ENCODE data around the gene TRIM67.

Gene TRIM67

GRCh38 chr1:231151811-231152210 lies 10.0 kb upstream of the TRIM67 start:
- CTCF ChIA-PET: interaction anchor here (0.6 to 0.8 kb wide), 3 partner anchors 15 to 235 kb away, joined by 3 read pairs; no protein-coding TSS in a partner anchor
- Histone ChIP-seq H3K36me3 (ENCODE audit: control insufficient read depth in 2 of 2, insufficient read depth in 1 of 2, low read length in 2 of 2) (no peaks in the 10 kb centered on the region), H3K4me1 (ENCODE audit: control insufficient read depth, insufficient read depth, low read length) (no peaks in the 10 kb centered on the region), H3K9me3 (ENCODE audit: control insufficient read depth, insufficient read depth, low read depth, low read length) (no peaks in the 10 kb centered on the region), H3K4me3 (ENCODE audit: low read depth, low read length) (no peak overlapping the region), H3K27ac (ENCODE audit: extremely low read depth, low read depth, low read length) (no peak overlapping the region)
- no peak for TF ChIP-seq HIC1 (tag by site-specific recombination; IDR thresholded peaks at IDR 0.05)
- no peak for TF ChIP-seq ZNF488 (tag by site-specific recombination; IDR thresholded peaks at IDR 0.05)
- TF ChIP-seq ZNF148 (tag by site-specific recombination; IDR thresholded peaks at IDR 0.05; ENCODE audit: borderline replicate concordance): no peak
- TF ChIP-seq ZNF280C (tag by site-specific recombination; IDR thresholded peaks at IDR 0.05): no peak
- TF ChIP-seq ZNF248 (tag by site-specific recombination; IDR thresholded peaks at IDR 0.05): no peak
- no peak for TF ChIP-seq ZNF239 (tag by site-specific recombination; IDR thresholded peaks at IDR 0.05)
- no peak for TF ChIP-seq ZNF23 (tag by site-specific recombination; IDR thresholded peaks at IDR 0.05; ENCODE audit: borderline replicate concordance)
- POLR2A ChIA-PET: no interaction called here

- CTCF ChIA-PET: interaction anchor here (0.9 to 1.3 kb wide), 3 partner anchors 13 to 237 kb away, joined by 3 to 4 read pairs (median 3); no protein-coding TSS in a partner anchor
- no peak overlapping the region for H3K4me3 ChIP-seq (ENCODE audit: low read depth, low read length)
- no peaks in the 10 kb centered on the region for H3K9me3 ChIP-seq (ENCODE audit: control insufficient read depth, insufficient read depth, low read depth, low read length)
- TF ChIP-seq ZNF654 (tag by site-specific recombination; IDR thresholded peaks at IDR 0.05; ENCODE audit: low read depth) (no peak), ZNF169 (tag by site-specific recombination; IDR thresholded peaks at IDR 0.05) (no peak), TCF7L2 (IDR thresholded peaks at IDR 0.05; ENCODE audit: borderline replicate concordance, low read depth, low read length) (no peak)
- H3K27ac ChIP-seq (ENCODE audit: extremely low read depth, low read depth, low read length): no peak overlapping the region
- POLR2A ChIA-PET: no interaction called here
- no peaks in the 10 kb centered on the region for H3K4me1 ChIP-seq (ENCODE audit: control insufficient read depth, insufficient read depth, low read length)
- H3K36me3 ChIP-seq (ENCODE audit: control insufficient read depth in 2 of 2, insufficient read depth in 1 of 2, low read length in 2 of 2): no peaks in the 10 kb centered on the region
Measured at GRCh38 chr1:231153726-231154125, 8.1 kb upstream of the TRIM67 start.

- Histone ChIP-seq H3K36me3 (ENCODE audit: control insufficient read depth in 2 of 2, insufficient read depth in 1 of 2, low read length in 2 of 2) (no peaks in the 10 kb centered on the region), H3K9me3 (ENCODE audit: control insufficient read depth, insufficient read depth, low read depth, low read length) (no peaks in the 10 kb centered on the region), H3K4me3 (ENCODE audit: low read depth, low read length) (no peak overlapping the region), H3K27ac (ENCODE audit: extremely low read depth, low read depth, low read length) (no peak overlapping the region), H3K4me1 (ENCODE audit: control insufficient read depth, insufficient read depth, low read length) (no peaks in the 10 kb centered on the region)
- CTCF ChIA-PET: no interaction called here
- POLR2A ChIA-PET: no interaction called here
- no peak for TF ChIP-seq ZNF133 (tag by site-specific recombination; IDR thresholded peaks at IDR 0.05)
- no peak for TF ChIP-seq OVOL3 (tag by site-specific recombination; IDR thresholded peaks at IDR 0.05)
- TF ChIP-seq ZNF596 (tag by site-specific recombination; IDR thresholded peaks at IDR 0.05): no peak
- TF ChIP-seq ZNF362 (tag by site-specific recombination; IDR thresholded peaks at IDR 0.05): no peak
- TF ChIP-seq HOXD13 (CRISPR knock-in tag; IDR thresholded peaks at IDR 0.05; ENCODE audit: borderline replicate concordance): no peak
- no peak for TF ChIP-seq ZNF48 (tag by site-specific recombination; IDR thresholded peaks at IDR 0.05)
- no peak for TF ChIP-seq ZNF433 (tag by site-specific recombination; IDR thresholded peaks at IDR 0.05; ENCODE audit: low read depth)
- TF ChIP-seq ZNF324 (tag by site-specific recombination; IDR thresholded peaks at IDR 0.05): no peak
- TF ChIP-seq PRDM1 (tag by site-specific recombination; IDR thresholded peaks at IDR 0.05): no peak
- TF ChIP-seq ZNF501 (tag by site-specific recombination; IDR thresholded peaks at IDR 0.05): no peak
- no peak for TF ChIP-seq ZNF513 (tag by site-specific recombination; IDR thresholded peaks at IDR 0.05)
- no peak for TF ChIP-seq HOXA7 (CRISPR knock-in tag; IDR thresholded peaks at IDR 0.05; ENCODE audit: borderline replicate concordance)
Measured at GRCh38 chr1:231155808-231156207, 6.0 kb upstream of the TRIM67 start.
